Keratinocyte (primary cell): Measurements from ENCODE around the gene PPP1R2. TPM values are rescaled to one million over a fixed set of nuclear protein-coding genes. Genes with fewer than 3 reads are reported as not detected.
"Not testable (repeated sequence)": the region's sequence is repeated elsewhere in the genome, so short reads cannot be mapped to it uniquely, and the experiment has no call there.

ENCODE experiments used
- DNase-seq: peaks from one replicate; pipeline ENCODE4 v3.0.0-alpha.2; 2011; ENCODE audit warnings: low read depth, missing footprints, low spot score
- FAIRE-seq: peaks from 2 replicates; lab custom pipeline; 2011; peaks lifted over from hg19 to GRCh38; lab: Jason Lieb, UNC
- H2AFZ ChIP-seq: 2 replicates; pipeline ENCODE4 v1.6.0; 2012; ENCODE audit warnings: low read length, control low read depth, inconsistent platforms; ENCODE audit not compliant: control insufficient read depth
- H3K27ac ChIP-seq: 2 replicates; pipeline ENCODE4 v1.5.1; 2011; ENCODE audit warnings: low read length; ENCODE audit not compliant: control insufficient read depth, insufficient read depth
- H3K27me3 ChIP-seq: 3 replicates; pipeline ENCODE4 v1.6.0; 2011; ENCODE audit warnings: low read length; ENCODE audit not compliant: control insufficient read depth, insufficient read depth; ENCODE audit errors: extremely low read depth
- H3K36me3 ChIP-seq, 2 experiments: 2 replicates in 1 of 2; 3 replicates in 1 of 2; pipeline ENCODE4 v1.5.1; 2011; ENCODE audit warnings: low read length in 2 of 2, mild to moderate bottlenecking in 1 of 2; ENCODE audit not compliant: control insufficient read depth in 2 of 2, insufficient read depth in 2 of 2; ENCODE audit errors: extremely low read depth in 1 of 2
- H3K4me1 ChIP-seq: 3 replicates; pipeline ENCODE4 v1.5.1; 2011; ENCODE audit warnings: low read length; ENCODE audit not compliant: control insufficient read depth, insufficient read depth; ENCODE audit errors: extremely low read depth
- H3K4me2 ChIP-seq: 3 replicates; pipeline ENCODE4 v1.6.0; 2011; ENCODE audit warnings: low read depth, low read length; ENCODE audit not compliant: control insufficient read depth, insufficient read depth; ENCODE audit errors: extremely low read depth
- H3K4me3 ChIP-seq, 3 experiments: fragments of 200-600 bp in 1 of 3; sonication (generic) in 1 of 3; 2 replicates in 2 of 3; 3 replicates in 1 of 3; pipeline ENCODE4 v1.5.1; 2011 to 2016; ENCODE audit warnings: low read length in 3 of 3, mild to moderate bottlenecking in 3 of 3, control low read depth in 2 of 3, inconsistent platforms in 1 of 3, low read depth in 1 of 3, mixed read lengths in 1 of 3, mixed run types in 1 of 3, moderate library complexity in 1 of 3; ENCODE audit not compliant: control insufficient read depth in 2 of 3, insufficient read depth in 2 of 3; ENCODE audit errors: extremely low read depth in 1 of 3
- H3K79me2 ChIP-seq: 2 replicates; pipeline ENCODE4 v1.6.0; 2012; ENCODE audit warnings: low read length; ENCODE audit not compliant: control insufficient read depth, insufficient read depth
- H3K9ac ChIP-seq: 3 replicates; pipeline ENCODE4 v1.6.0; 2011; ENCODE audit warnings: low read length; ENCODE audit not compliant: control insufficient read depth, insufficient read depth; ENCODE audit errors: extremely low read depth
- H3K9me1 ChIP-seq: 3 replicates; pipeline ENCODE4 v1.6.0; 2011; ENCODE audit warnings: low read length; ENCODE audit not compliant: control insufficient read depth, insufficient read depth; ENCODE audit errors: extremely low read depth
- H3K9me3 ChIP-seq: 2 replicates; pipeline ENCODE4 v1.5.1; 2012; ENCODE audit warnings: low read depth, low read length; ENCODE audit not compliant: control insufficient read depth
- H4K20me1 ChIP-seq: 3 replicates; pipeline ENCODE4 v1.6.0; 2011; ENCODE audit warnings: low read length; ENCODE audit not compliant: control insufficient read depth, insufficient read depth; ENCODE audit errors: extremely low read depth
- CTCF ChIP-seq, 3 experiments: IDR thresholded peaks in 1 of 3; conservative IDR thresholded peaks in 1 of 3; optimal IDR thresholded peaks in 1 of 3; 2 replicates in 2 of 3; 3 replicates in 1 of 3; pipeline versions ENCODE3 to v1.5.1; 2011; ENCODE audit warnings: low read length in 3 of 3, mild to moderate bottlenecking in 3 of 3, moderate library complexity in 2 of 3, control low read depth in 1 of 3, inconsistent platforms in 1 of 3; ENCODE audit not compliant: insufficient read depth in 2 of 3; ENCODE audit errors: extremely low read depth in 1 of 3
- EZH2 ChIP-seq: IDR thresholded peaks from one replicate; pipeline ENCODE4 v1.6.1; 2012; ENCODE audit warnings: inconsistent platforms, mild to moderate bottlenecking, low read length, moderate library complexity
- dilution Hi-C: fragments of 300-500 bp; cut with MboI; formaldehyde crosslinking; loops from one replicate; pipeline ENCODE4 v1.7.0; 2020; ENCODE audit warnings: low sequenced_read_pairs; ENCODE audit not compliant: extremely low pct_ligation_motif_present
- polyA plus RNA-seq, 5 experiments: library from polyadenylated mRNA; depleted of rRNA in 3 of 5; stranded (reverse) in 3 of 5; stranded (forward) in 1 of 5; unstranded in 1 of 5; fragments of >200 nt; gene quantifications; 1 replicate in 1 of 5; 2 replicates in 3 of 5; 3 replicates in 1 of 5; pipeline versions ENCODE4 v1.2.1 to v1.2.3, GENCODE V29; 2011 to 2012; ENCODE audit warnings: missing spikeins in 2 of 5, low read depth in 1 of 5, low replicate concordance in 1 of 5

The PPP1R2 gene
- polyA plus RNA-seq, 1 donor (not counting 4 experiments of a cell fraction or from before 2014, with no cell fraction given), result 43.2 TPM

GRCh38 chr3:195508185-195508584 lies 34.9 kb downstream of the PPP1R2 start:
- no peak for DNase-seq
- Histone ChIP-seq H3K36me3 (no peaks in the 10 kb centered on the region), H3K4me2 (no peak overlapping the region), H3K4me3 (no peak overlapping the region), H3K79me2 (no peaks in the 10 kb centered on the region), H3K9me1 (no peaks in the 10 kb centered on the region), H3K9me3 (no peaks in the 10 kb centered on the region), H3K9ac (no peak overlapping the region), H2AFZ (no peak overlapping the region), H3K27ac (no peak overlapping the region), H3K27me3 (no peaks in the 10 kb centered on the region), H3K4me1 (no peaks in the 10 kb centered on the region), H4K20me1 (no peaks in the 10 kb centered on the region)
- no peak for FAIRE-seq
- dilution Hi-C loops, result no loop called here
- TF ChIP-seq CTCF (optimal IDR thresholded peaks at IDR 0.05 in 1 of 3, IDR thresholded peaks at IDR 0.05 in 1 of 3, conservative IDR thresholded peaks at IDR 0.05 in 1 of 3; ENCODE audit: extremely low read depth in 1 of 3, insufficient read depth in 2 of 3, low read length in 3 of 3), result no peak
- no peak for TF ChIP-seq EZH2

GRCh38 chr3:195475614-195476013 lies 67.5 kb downstream of the PPP1R2 start:
- dilution Hi-C loops, result no loop called here
- H3K9me3 ChIP-seq, result no peaks in the 10 kb centered on the region
- H3K36me3 ChIP-seq, result no peaks in the 10 kb centered on the region
- no peak overlapping the region for H3K4me3 ChIP-seq
- no peaks in the 10 kb centered on the region for H3K4me1 ChIP-seq
- H3K9me1 ChIP-seq, result no peaks in the 10 kb centered on the region
- no peaks in the 10 kb centered on the region for H3K27me3 ChIP-seq
- TF ChIP-seq CTCF (optimal IDR thresholded peaks at IDR 0.05 in 1 of 3, IDR thresholded peaks at IDR 0.05 in 1 of 3, conservative IDR thresholded peaks at IDR 0.05 in 1 of 3; ENCODE audit: extremely low read depth in 1 of 3, insufficient read depth in 2 of 3, low read length in 3 of 3) (no peak), EZH2 (no peak)
- DNase-seq (no peak), FAIRE-seq (no peak)
- no peaks in the 10 kb centered on the region for H4K20me1 ChIP-seq
- no peak overlapping the region for H3K27ac ChIP-seq
- H2AFZ ChIP-seq, result no peak overlapping the region
- H3K79me2 ChIP-seq, result no peaks in the 10 kb centered on the region
- no peak overlapping the region for H3K9ac ChIP-seq
- no peak overlapping the region for H3K4me2 ChIP-seq

GRCh38 chr3:195475116-195475515 lies 68.0 kb downstream of the PPP1R2 start:
- FAIRE-seq, H4K20me1 ChIP-seq, H3K4me1 ChIP-seq, H3K79me2 ChIP-seq, H3K9ac ChIP-seq, H3K4me3 ChIP-seq, H3K9me3 ChIP-seq, H2AFZ ChIP-seq, H3K27ac ChIP-seq, H3K36me3 ChIP-seq, H3K9me1 ChIP-seq, DNase-seq, dilution Hi-C loops, H3K27me3 ChIP-seq, H3K4me2 ChIP-seq: not testable (repeated sequence)
